GM12864 (cell line): ENCODE results near the gene NRARP.

Source experiments
- DNase-seq: peaks from one replicate; pipeline ENCODE4 v3.0.0-alpha.2; 2011; ENCODE audit warnings: low read depth
- H3K4me3 ChIP-seq: 2 replicates; pipeline ENCODE4 v1.5.1; 2011; ENCODE audit warnings: mild to moderate bottlenecking, low read depth, low read length, control low read depth
- TF ChIP-seq, protein P1 (sequence below): IDR thresholded peaks from 2 replicates; pipeline ENCODE4 v1.5.1; 2011; ENCODE audit warnings: low read depth, mild to moderate bottlenecking, moderate library complexity, low read length, control low read depth, inconsistent platforms; ENCODE audit errors: missing control alignments

The NRARP gene, protein sequence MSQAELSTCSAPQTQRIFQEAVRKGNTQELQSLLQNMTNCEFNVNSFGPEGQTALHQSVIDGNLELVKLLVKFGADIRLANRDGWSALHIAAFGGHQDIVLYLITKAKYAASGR

DNA sequence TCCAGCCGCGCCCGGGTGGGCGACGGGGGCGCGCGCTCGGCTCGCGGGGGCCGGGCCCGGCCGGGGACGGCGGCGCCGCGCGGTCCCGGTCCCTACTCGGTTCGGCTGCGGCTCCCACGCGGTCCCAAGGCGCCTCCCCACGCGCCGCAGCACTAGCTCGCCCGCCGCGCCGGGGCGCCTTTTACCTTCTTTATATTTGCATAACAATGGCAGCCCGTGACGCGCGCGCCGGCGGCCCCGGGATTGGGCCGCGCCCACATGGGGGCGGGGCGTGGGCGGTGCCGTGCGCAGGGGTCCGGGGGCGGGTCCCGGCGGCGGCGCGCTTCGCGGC, at the start of gene NRARP:
Gene NRARP, minus strand, starts transcription at position 154 of the 331 bp plus-strand sequence. CDS start 343 bp downstream, outside the sequence.
- DNase-seq, result no peak
- TF ChIP-seq, protein P1, sequence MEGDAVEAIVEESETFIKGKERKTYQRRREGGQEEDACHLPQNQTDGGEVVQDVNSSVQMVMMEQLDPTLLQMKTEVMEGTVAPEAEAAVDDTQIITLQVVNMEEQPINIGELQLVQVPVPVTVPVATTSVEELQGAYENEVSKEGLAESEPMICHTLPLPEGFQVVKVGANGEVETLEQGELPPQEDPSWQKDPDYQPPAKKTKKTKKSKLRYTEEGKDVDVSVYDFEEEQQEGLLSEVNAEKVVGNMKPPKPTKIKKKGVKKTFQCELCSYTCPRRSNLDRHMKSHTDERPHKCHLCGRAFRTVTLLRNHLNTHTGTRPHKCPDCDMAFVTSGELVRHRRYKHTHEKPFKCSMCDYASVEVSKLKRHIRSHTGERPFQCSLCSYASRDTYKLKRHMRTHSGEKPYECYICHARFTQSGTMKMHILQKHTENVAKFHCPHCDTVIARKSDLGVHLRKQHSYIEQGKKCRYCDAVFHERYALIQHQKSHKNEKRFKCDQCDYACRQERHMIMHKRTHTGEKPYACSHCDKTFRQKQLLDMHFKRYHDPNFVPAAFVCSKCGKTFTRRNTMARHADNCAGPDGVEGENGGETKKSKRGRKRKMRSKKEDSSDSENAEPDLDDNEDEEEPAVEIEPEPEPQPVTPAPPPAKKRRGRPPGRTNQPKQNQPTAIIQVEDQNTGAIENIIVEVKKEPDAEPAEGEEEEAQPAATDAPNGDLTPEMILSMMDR, result no peak
- peak within 1 kb of the TSS; percentile 53 for H3K4me3 ChIP-seq

DNA sequence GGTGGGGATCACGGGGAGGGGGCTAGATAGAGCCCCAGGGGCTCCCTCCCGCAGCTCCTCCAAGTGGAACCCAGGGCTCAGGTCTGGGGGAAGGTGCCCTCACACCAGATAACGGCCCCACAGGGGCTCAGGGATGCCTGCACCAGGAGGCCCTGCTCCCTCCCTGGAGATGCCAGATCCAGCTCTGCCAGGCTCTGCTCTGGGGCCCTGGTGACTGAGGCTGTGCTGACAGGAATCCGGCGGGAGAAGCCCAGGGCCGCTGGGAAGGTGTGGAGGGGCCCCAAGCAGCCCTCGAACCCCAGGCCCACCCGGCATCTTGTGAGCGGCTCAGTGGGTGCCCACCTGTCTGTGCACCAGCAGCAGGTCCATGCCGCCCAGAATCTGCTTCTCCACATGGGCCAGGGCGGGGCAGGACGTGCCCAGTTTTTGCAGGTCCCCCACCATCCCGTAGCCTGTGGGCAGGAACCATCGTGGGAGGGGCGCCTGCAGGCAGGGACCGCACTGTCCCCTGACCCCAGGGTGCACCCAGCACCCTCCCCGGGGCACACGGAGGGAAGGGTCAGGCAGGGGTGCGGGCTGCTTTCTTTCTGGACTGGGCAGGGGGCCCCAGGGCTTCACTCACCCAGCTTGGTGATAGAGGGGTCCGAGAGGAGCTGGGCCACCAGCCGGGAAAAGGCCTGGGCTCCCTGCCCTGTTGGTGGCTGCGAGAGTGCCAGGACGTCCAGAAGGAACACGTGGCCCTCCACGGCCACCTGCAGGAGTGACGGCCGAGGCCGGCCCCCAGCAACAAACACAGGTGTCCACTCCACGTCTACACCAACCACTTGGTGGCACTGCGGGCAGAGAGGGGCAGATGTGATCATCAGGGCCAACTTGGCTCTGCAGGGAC, 48.9 kb upstream of the NRARP start:
- no peak overlapping the region for H3K4me3 ChIP-seq
- TF ChIP-seq, protein P1, result no peak
- DNase-seq, result no peak

DNA sequence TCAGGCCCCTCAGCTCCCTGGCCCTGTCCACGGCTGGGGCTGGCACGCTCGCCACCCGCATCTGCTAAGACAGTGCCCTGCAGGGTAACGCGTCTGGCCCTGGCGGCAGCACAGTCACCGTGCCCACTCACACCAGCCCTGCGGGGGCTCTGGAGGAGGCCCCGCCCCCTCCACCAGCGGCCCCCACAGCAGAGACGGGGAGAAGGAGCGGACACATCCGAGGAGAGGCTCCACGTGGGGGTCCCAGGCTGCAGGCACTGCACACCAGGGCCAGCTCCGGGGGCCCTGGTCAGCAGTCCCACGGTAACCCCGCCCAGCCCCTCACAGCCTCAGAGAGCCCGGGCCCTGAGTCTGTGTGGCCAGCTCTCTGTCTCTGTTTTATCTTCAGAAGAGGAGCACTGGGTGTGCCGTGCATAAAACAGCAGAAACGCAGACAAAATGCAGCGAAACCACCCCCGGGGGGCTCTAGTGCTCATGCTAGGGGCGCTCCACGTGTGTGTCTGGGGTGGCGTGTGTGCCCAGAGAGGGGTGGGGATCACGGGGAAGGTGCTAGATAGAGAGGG, 47.5 kb upstream of the NRARP start:
- no peak overlapping the region for H3K4me3 ChIP-seq
- no peak for DNase-seq
- TF ChIP-seq, protein P1, result no peak

DNA sequence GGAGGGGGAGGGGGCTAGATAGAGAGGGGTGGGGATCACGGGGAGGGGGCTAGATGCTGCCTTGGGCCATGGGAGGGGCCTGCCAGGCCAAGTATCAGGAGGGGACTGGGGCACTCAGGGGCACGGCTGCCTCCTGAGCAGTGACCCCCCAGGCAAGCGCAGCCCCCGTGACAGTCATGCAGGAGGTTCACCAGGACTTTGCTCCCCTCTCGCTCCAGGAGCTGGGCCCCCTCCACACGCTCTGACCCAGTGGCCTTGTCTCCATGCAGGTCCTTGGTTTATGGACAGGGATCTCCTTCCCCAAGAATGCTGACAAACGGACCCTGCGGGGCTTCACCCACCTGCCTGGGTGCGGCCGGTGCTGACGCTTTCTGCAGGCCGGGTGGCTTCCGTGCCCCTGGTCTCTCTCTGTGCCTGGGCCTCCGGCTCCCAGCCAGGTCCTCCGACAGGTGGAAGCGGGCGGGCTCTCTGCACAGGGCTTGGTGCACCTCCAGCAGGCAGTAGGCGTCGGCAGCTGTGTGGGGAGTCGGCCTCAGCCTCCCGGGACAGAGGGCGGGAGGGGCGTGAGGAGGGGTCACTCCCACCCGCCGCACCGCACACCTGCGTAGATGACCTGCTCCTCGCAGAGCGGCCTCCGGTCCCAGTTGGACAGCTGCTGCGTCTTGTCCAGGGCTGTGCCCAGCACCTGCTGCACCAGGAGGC, 46.8 kb upstream of the NRARP start:
- TF ChIP-seq, protein P1, result no peak
- DNase-seq, result no peak
- no peak overlapping the region for H3K4me3 ChIP-seq

DNA sequence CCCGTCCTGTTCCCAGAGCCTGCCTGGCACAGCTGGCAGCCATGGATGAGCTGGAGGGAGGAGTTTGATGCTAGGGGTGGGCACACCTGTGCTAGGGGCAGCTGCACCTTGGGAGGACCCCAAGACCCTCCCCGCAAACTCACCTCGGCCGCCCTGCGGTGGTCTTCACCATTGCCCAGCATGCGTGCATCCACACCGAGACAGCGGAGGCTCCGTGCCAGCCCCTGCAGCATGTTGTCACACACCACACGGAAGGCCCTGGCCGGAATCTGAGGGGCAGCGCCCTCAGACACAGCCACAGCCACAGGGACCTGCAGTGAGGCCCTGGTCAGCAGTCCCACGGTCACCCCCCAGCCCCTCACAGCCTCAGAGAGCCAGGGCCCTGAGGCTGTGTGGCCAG, 45.9 kb upstream of the NRARP start:
- H3K4me3 ChIP-seq, result no peak overlapping the region
- DNase-seq, result no peak
- TF ChIP-seq, protein P1, result no peak

DNA sequence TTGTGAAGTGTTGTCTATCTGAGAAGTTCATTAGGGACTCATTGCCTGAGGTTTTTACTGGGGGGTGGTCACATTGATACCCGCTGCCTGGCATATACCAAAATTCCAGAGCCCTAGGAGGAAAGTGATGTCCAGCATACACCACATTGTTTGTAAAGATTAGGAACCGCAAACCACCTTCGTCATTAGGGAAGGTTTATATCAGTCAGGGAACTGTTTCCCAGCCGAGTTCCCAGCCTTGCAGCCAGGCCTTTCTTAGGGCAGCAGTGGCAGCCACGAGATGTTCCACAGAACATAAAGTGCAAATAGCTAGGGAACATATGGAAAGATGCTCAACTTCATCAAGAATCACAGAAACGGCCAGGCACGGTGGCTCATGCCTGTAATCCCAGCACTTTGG, 40.4 kb upstream of the NRARP start:
- TF ChIP-seq, protein P1, result no peak
- no peak overlapping the region for H3K4me3 ChIP-seq
- DNase-seq, result no peak
